Smooth muscle cell of trachea (primary cell): ENCODE results near the gene EPHA3. TPM values are rescaled to one million over a fixed set of nuclear protein-coding genes. Genes with fewer than 3 reads are reported as not detected.

Experiments
- total RNA-seq: library from RNA; depleted of rRNA; stranded (reverse); fragments of >200 nt; gene quantifications from 2 replicates; pipeline ENCODE4 v1.2.1, GENCODE V29; 2014

EPHA3 gene
- total RNA-seq = 1.5 and 3.3 TPM in 2 replicates

DNA sequence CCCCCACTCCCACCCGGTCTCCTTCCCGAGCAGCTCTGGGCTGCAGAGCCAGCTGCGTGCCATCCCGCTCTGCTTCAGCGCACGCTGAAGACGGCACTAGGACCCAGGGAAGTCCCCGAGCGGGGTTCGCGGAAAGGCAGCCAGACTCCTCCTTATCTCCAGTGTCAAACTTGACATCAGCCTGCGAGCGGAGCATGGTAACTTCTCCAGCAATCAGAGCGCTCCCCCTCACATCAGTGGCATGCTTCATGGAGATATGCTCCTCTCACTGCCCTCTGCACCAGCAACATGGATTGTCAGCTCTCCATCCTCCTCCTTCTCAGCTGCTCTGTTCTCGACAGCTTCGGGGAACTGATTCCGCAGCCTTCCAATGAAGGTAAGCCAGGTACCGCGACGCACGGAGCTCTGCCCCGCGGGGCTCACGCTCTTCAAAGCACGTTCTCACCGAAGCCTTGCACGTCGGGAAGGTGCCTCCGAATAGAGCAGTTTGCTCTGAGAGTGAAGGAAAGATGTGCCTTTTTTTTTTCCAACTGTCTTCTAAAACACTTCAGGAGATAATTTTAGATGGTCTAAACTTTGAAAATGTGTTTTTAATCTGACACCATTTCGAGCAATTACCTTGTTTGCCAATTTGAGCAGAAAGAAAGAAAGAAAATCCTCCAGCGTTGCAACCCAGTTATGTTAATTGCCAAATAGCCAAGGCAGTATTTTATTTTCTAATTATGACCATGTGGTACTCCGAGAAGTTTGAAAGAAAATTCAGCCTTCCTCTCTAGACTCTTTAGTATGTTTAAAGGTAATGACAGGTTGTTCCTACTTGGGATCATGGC is at the start of gene EPHA3:
Gene EPHA3 (plus strand): TSS at position 161 of the 830 bp plus-strand sequence. CDS start 128 bp downstream, at position 289.

